Chondrocyte (in vitro differentiated cells): Measurements from ENCODE around the gene XAGE1A. TPM values are rescaled to one million over a fixed set of nuclear protein-coding genes. Genes with fewer than 3 reads are reported as not detected.
"Not testable (repeated sequence)": the region's sequence is repeated elsewhere in the genome, so short reads cannot be mapped to it uniquely, and the experiment has no call there.

ENCODE experiments used
- DNase-seq: peaks from one replicate; pipeline ENCODE4 v3.0.0; 2021; ENCODE audit warnings: mixed read lengths, low spot score
- H3K27ac Mint-ChIP-seq: one replicate; pipeline ENCODE4 v1.8.0; 2021; ENCODE audit warnings: mild to moderate bottlenecking, moderate library complexity, mixed read lengths; ENCODE audit not compliant: unreplicated experiment
- H3K27me3 Mint-ChIP-seq: 2 replicates; pipeline ENCODE4 v1.8.0; 2021; ENCODE audit warnings: low read depth, mixed read lengths
- H3K36me3 Mint-ChIP-seq: 2 replicates; pipeline ENCODE4 v1.8.0; 2021; ENCODE audit warnings: low read depth, mixed read lengths
- H3K4me1 Mint-ChIP-seq: 2 replicates; pipeline ENCODE4 v1.8.0; 2021; ENCODE audit warnings: low read depth, mild to moderate bottlenecking, mixed read lengths
- H3K4me3 Mint-ChIP-seq: one replicate; pipeline ENCODE4 v1.8.0; 2021; ENCODE audit warnings: mild to moderate bottlenecking, moderate library complexity, mixed read lengths; ENCODE audit not compliant: unreplicated experiment
- H3K9me3 Mint-ChIP-seq: 2 replicates; pipeline ENCODE4 v1.8.0; 2021; ENCODE audit warnings: low read depth, mixed read lengths
- CTCF ChIP-seq: fragments of 200-600 bp; sonication (generic); IDR thresholded peaks from 2 replicates; pipeline ENCODE4 v1.5.0; 2021; ENCODE audit warnings: antibody characterized with exemption, mild to moderate bottlenecking, moderate library complexity
- long read RNA-seq: library from polyadenylated mRNA; stranded (forward); transcript quantifications from one replicate; pipeline ENCODE4 v2.0.0, GENCODE V29; 2021
- total RNA-seq: library from RNA; stranded (reverse); gene quantifications from 3 replicates; pipeline ENCODE4 v1.2.1, GENCODE V29; 2021

XAGE1A gene, protein sequence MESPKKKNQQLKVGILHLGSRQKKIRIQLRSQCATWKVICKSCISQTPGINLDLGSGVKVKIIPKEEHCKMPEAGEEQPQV
- total RNA-seq: not detected in 3 replicates
- long read RNA-seq: 0 reads

DNA sequence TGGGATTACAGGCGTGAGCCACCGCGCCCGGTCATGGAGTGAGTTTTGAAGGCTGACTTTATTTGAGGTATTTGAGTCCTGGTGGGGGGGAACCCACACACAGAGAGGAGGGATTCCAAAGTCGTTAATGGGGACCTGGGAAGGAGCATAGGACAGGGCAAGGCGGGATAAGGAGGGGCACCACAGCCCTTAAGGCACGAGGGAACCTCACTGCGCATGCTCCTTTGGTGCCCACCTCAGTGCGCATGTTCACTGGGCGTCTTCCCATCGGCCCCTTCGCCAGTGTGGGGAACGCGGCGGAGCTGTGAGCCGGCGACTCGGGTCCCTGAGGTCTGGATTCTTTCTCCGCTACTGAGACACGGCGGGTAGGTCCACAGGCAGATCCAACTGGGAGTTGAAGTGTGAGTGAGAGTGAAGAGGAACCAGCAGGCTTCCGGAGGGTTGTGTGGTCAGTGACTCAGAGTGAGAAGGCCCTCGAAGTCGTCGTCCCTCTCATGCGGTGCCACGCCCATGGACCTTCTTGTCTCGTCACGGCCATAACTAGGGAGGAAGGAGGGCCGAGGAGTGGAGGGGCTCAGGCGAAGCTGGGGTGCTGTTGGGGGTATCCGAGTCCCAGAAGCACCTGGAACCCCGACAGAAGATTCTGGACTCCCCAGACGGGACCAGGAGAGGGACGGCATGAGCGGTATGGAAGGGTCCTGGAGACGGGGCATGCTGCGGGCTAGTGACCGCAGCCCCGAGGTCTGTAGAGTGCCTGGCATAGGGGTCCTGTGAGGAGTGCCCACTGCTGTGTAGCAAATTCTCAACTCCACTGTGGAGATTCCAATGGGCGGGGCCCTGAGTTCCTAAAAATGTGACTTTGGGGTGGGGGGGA lies at the start of gene XAGE1A:
TSS of gene XAGE1A (plus strand) at position 264 of the 874 bp plus-strand sequence. CDS start 1,554 bp downstream, outside the sequence.
- not testable (repeated sequence) for H3K9me3 Mint-ChIP-seq, DNase-seq, H3K27ac Mint-ChIP-seq, H3K4me1 Mint-ChIP-seq, H3K4me3 Mint-ChIP-seq, H3K27me3 Mint-ChIP-seq, H3K36me3 Mint-ChIP-seq

- H3K4me1 Mint-ChIP-seq, H3K36me3 Mint-ChIP-seq, H3K4me3 Mint-ChIP-seq, H3K27ac Mint-ChIP-seq, H3K27me3 Mint-ChIP-seq, DNase-seq, H3K9me3 Mint-ChIP-seq: not testable (repeated sequence)
These were observed 43.6 kb upstream of the XAGE1A start for GRCh38 chrX:52452031-52452430.

- not testable (repeated sequence) for H3K4me3 Mint-ChIP-seq, H3K9me3 Mint-ChIP-seq, H3K4me1 Mint-ChIP-seq, H3K27me3 Mint-ChIP-seq, H3K36me3 Mint-ChIP-seq, H3K27ac Mint-ChIP-seq, DNase-seq
These were observed 24.3 kb upstream of the XAGE1A start for GRCh38 chrX:52471301-52471700.

GRCh38 chrX:52496419-52496772 lies 788 bp downstream of the XAGE1A start:
- not testable (repeated sequence) for DNase-seq, H3K27ac Mint-ChIP-seq, H3K9me3 Mint-ChIP-seq, H3K4me1 Mint-ChIP-seq, H3K4me3 Mint-ChIP-seq, H3K27me3 Mint-ChIP-seq, H3K36me3 Mint-ChIP-seq

DNA sequence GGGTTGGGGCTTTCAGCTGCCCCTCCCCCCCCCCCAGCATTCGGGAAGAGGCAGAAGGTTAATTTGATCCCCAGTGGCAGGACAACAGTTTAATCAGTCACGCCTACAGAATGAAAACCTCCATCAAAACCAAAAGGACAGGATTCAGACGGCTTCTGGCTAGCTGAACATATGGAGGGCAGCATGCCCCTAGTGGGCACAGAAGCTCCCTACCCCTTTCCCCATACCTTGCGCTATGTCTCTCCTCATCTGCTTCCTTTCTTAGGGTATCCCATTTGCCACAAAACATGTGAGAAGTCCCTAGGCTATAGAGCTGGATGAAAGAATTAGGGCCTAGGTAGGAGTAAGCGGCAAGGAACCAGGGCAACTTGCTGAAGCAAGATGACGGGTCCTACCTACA lies 5.8 kb downstream of the XAGE1A start:
- not testable (repeated sequence) for DNase-seq, H3K27ac Mint-ChIP-seq, H3K27me3 Mint-ChIP-seq, H3K4me3 Mint-ChIP-seq, H3K4me1 Mint-ChIP-seq, H3K36me3 Mint-ChIP-seq
- peaks cover 10% of the 10 kb centered on the region for H3K9me3 Mint-ChIP-seq

DNA sequence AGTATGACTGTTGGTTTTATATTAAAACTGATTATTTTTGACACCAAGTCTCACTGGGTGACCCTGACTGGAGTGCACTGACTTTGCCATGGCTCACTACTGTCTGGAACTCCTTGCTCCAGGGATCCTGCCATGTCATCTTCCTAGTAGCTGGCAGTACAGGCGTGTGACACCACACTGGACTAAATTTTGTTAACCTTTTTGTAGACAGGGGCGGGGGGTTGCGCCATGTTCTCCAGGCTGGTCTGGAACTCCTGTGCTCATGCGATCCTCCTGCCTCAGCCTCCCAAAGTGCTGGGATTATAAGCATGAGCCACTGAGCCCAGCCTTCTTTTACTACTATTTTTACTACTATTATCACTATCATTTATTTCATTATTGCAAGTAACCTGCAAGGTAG lies 8.9 kb downstream of the XAGE1A start:
- Mint-ChIP-seq H3K9me3 (peaks cover 25% of the 10 kb centered on the region), H3K4me3 (no peak overlapping the region), H3K27ac (no peak overlapping the region), H3K4me1 (no peaks in the 10 kb centered on the region), H3K27me3 (no peaks in the 10 kb centered on the region), H3K36me3 (no peaks in the 10 kb centered on the region)
- no peak for TF ChIP-seq CTCF
- no peak for DNase-seq

GRCh38 chrX:52507331-52507730 lies 11.7 kb downstream of the XAGE1A start:
- H3K27me3 Mint-ChIP-seq: no peaks in the 10 kb centered on the region
- no peak for DNase-seq
- H3K27ac Mint-ChIP-seq: no peak overlapping the region
- no peak overlapping the region for H3K4me3 Mint-ChIP-seq
- no peaks in the 10 kb centered on the region for H3K4me1 Mint-ChIP-seq
- H3K36me3 Mint-ChIP-seq: no peaks in the 10 kb centered on the region
- no peak for TF ChIP-seq CTCF
- H3K9me3 Mint-ChIP-seq: peaks cover 25% of the 10 kb centered on the region

DNA sequence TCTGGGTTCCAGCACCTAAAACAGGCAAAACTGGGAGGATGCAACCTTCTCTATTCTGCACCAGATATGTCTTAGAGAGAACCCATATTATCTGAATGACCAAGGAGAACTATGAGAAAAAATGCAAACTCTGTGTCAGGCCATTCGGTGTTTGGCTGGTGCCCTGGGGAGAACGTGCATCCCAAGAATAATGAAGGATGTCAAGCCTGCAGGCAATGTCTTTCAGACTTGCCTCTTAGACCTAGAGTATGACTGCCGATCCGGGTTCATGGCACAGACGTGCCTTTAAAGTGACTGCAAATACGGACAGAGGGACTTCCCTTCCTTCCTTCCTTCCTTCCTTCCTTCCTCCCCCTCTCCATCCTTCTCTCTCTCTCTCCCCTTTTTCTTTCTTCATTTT lies 14.3 kb downstream of the XAGE1A start:
- H3K9me3 Mint-ChIP-seq: peaks cover 19% of the 10 kb centered on the region
- no peaks in the 10 kb centered on the region for H3K4me1 Mint-ChIP-seq
- H3K4me3 Mint-ChIP-seq: no peak overlapping the region
- no peaks in the 10 kb centered on the region for H3K36me3 Mint-ChIP-seq
- TF ChIP-seq CTCF: no peak
- DNase-seq: no peak
- no peaks in the 10 kb centered on the region for H3K27me3 Mint-ChIP-seq
- H3K27ac Mint-ChIP-seq: no peak overlapping the region

DNA sequence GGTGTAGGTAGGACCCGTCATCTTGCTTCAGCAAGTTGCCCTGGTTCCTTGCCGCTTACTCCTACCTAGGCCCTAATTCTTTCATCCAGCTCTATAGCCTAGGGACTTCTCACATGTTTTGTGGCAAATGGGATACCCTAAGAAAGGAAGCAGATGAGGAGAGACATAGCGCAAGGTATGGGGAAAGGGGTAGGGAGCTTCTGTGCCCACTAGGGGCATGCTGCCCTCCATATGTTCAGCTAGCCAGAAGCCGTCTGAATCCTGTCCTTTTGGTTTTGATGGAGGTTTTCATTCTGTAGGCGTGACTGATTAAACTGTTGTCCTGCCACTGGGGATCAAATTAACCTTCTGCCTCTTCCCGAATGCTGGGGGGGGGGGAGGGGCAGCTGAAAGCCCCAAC lies 15.5 kb downstream of the XAGE1A start:
- H3K36me3 Mint-ChIP-seq, H3K27ac Mint-ChIP-seq, DNase-seq, H3K4me1 Mint-ChIP-seq, H3K27me3 Mint-ChIP-seq, H3K4me3 Mint-ChIP-seq: not testable (repeated sequence)
- H3K9me3 Mint-ChIP-seq: peaks cover 14% of the 10 kb centered on the region
